ENCODE data around the gene PPP1R9B. TPM values are rescaled to one million over a fixed set of nuclear protein-coding genes. Genes with fewer than 3 reads are reported as not detected.

PPP1R9B gene
- total and polyA plus RNA-seq, 2 of the 8 experiments (the other 6 are each of a cell fraction or from before 2014, with no cell fraction given), result 5.2 to 13.1 TPM

DNA sequence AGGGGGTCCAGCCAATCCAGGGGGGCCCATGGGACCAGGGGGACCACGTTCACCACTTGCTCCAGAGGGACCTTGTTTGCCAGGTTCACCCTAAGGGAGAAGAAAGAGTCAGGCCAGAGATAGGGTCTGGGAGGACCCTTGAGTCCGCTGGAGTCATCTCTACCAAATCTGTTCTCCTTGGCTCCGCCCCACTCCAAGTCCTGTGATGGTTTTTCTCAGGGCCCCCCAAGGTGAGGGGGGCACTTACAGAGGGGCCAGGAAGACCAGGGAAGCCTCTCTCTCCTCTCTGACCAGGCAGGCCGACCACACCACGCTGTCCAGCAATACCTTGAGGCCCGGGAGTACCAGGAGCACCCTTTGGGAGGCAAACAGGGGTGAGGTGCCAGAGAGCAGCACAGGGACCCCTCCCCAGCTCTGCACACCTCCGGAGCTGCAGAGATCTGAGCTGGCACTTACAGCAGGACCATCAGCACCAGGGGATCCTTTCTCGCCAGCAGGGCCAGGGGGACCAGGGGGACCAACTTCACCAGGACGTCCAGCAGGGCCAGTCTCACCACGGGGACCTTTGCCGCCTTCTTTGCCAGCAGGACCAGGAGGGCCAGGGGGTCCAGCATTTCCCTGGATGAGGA is 38.6 kb upstream of the PPP1R9B start:
- no peak for FAIRE-seq
- no peaks in the 10 kb centered on the region for H3K79me1 ChIP-seq (ENCODE audit: low read depth, low read length)
- H3K27me3 ChIP-seq (replicated peaks in 1 of 4; ENCODE audit: control insufficient read depth in 3 of 4, extremely low read depth in 1 of 4, insufficient read depth in 3 of 4, low read length in 3 of 4), result no peaks in the 10 kb centered on the region
- H2BK12ac ChIP-seq (ENCODE audit: low read depth, low read length), result no peak overlapping the region
- H3K23ac ChIP-seq (ENCODE audit: insufficient read length), result no peak overlapping the region
- CTCF ChIA-PET (ENCODE audit: partially characterized antibody), result interaction anchor here (0.7 to 1.4 kb wide), 2 partner anchors 19 to 21 kb away, joined by 4 to 7 read pairs; no protein-coding TSS in a partner anchor
- H3K9me3 ChIP-seq (ENCODE audit: insufficient read depth in 2 of 2, low read depth in 1 of 2, low read length in 1 of 2), result no peaks in the 10 kb centered on the region
- H3K9ac ChIP-seq (replicated peaks in 1 of 4; ENCODE audit: extremely low read depth in 1 of 4, low read depth in 3 of 4, low read length in 3 of 4), result no peak overlapping the region
- H2AFZ ChIP-seq (ENCODE audit: low read length), result no peak overlapping the region
- POLR2A ChIA-PET (ENCODE audit: partially characterized antibody), result interaction anchor here (0.6 kb wide), 1 partner anchor 174 kb away, joined by 3 read pairs; no protein-coding TSS in a partner anchor
- H4K91ac ChIP-seq (replicated peaks; ENCODE audit: insufficient read length, low read length), result no peak overlapping the region
- WGBS, 2 experiments (ENCODE audit: extremely low coverage in 1 of 2, insufficient coverage in 1 of 2, insufficient read length in 1 of 2, insufficient replicate concordance in 2 of 2, low coverage in 1 of 2, low lambda C conversion rate in 2 of 2, missing lambda C conversion rate in 1 of 2), result 83% methylated on average over 11 of the region's 11 CpGs; no CpG with 5 or more reads in 1 of the 2 experiments
- H4K8ac ChIP-seq (ENCODE audit: extremely low read depth, insufficient read depth, low read length), result no peak overlapping the region
- no peak overlapping the region for H2AK5ac ChIP-seq (ENCODE audit: low read depth, low read length)
- peaks cover 5 to 72% (median 33%) of the 10 kb centered on the region in 4 experiments; a peak in 7 of 8 replicates for H3K36me3 ChIP-seq (ENCODE audit: control insufficient read depth in 2 of 4, insufficient read depth in 4 of 4, low read length in 3 of 4)
- H2BK20ac ChIP-seq (ENCODE audit: low read length), result no peak overlapping the region
- DNase-seq (ENCODE audit: low read depth in 1 of 2, low spot score in 2 of 2), result no peak
- H2BK15ac ChIP-seq (ENCODE audit: low read length), result no peak overlapping the region
- no peak overlapping the region for H4K5ac ChIP-seq (ENCODE audit: insufficient read length, low read depth, low read length)
- H2BK120ac ChIP-seq (replicated peaks; ENCODE audit: low read depth, low read length), result no peak overlapping the region
- H3K56ac ChIP-seq (replicated peaks; ENCODE audit: insufficient read length, low read depth, low read length), result no peak overlapping the region
- H2BK5ac ChIP-seq (ENCODE audit: low read depth, low read length), result no peak overlapping the region
- no peak overlapping the region for H3K4me3 ChIP-seq (ENCODE audit: extremely low read depth in 1 of 4, insufficient read depth in 2 of 4, low read depth in 3 of 4, low read length in 4 of 4)
- H4K20me1 ChIP-seq (replicated peaks in 1 of 2; ENCODE audit: control insufficient read depth in 1 of 2, insufficient read depth in 2 of 2, low read length in 2 of 2), result peaks cover 1 to 4% of the 10 kb centered on the region in 2 experiments
- no peak overlapping the region for H3K4ac ChIP-seq (replicated peaks; ENCODE audit: insufficient read length, low read depth, low read length)
- no peak overlapping the region for H3K18ac ChIP-seq (ENCODE audit: extremely low read depth, low read length)
- no peaks in the 10 kb centered on the region for H3K23me2 ChIP-seq (ENCODE audit: low read depth, low read length)
- H3K79me2 ChIP-seq (ENCODE audit: control insufficient read depth in 1 of 2, insufficient read depth in 2 of 2, low read length in 2 of 2), result no peaks in the 10 kb centered on the region
- H3K4me1 ChIP-seq (replicated peaks in 1 of 4; ENCODE audit: control insufficient read depth in 3 of 4, insufficient read depth in 4 of 4, low read length in 3 of 4), result peaks cover 0 to 8% (median 2%) of the 10 kb centered on the region in 4 experiments; a peak in 4 of 7 replicates
- no peak overlapping the region for H3K4me2 ChIP-seq (ENCODE audit: insufficient read depth in 1 of 2, low read depth in 2 of 2, low read length in 2 of 2)
- no peak overlapping the region for H3K27ac ChIP-seq (ENCODE audit: low read depth, low read length)
- no peak overlapping the region for H3K14ac ChIP-seq (ENCODE audit: insufficient read length)
- no peak for TF ChIP-seq GABPA (IDR thresholded peaks at IDR 0.05; ENCODE audit: borderline replicate concordance, insufficient read depth, low read length)
